Measurements from ENCODE around the gene PDE4B.
"Not testable (repeated sequence)": the region's sequence is repeated elsewhere in the genome, so short reads cannot be mapped to it uniquely, and the experiment has no call there.

PDE4B gene

GRCh38 chr1:65814752-65815151, 22.1 kb downstream of the PDE4B start:
- DNase-seq (ENCODE audit: low read depth in 2 of 2), result no peak

GRCh38 chr1:65817891-65818290, 25.2 kb downstream of the PDE4B start:
- DNase-seq (ENCODE audit: low read depth in 2 of 2), result no peak

DNA sequence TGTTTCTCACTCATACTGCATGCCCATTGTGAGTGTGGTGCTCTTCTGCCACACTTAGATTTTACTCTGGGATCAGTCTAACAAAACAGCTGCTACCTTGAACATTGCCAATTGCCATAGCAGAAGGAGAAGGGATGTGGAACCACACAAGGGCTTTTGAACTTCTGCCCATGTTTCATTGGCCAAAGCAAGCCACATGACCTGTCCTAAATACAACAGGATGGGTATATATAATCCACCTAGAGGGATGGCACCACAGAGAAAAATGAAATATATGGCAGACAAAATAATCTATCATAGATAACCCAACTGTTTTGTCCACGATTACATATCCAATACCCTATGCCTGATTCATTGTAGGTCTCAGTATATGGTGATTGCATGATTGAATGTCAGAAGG, 26.3 kb downstream of the PDE4B start:
- DNase-seq (ENCODE audit: low read depth in 2 of 2), result no peak

GRCh38 chr1:65820983-65821382, 28.3 kb downstream of the PDE4B start:
- no peak for DNase-seq (ENCODE audit: low read depth in 2 of 2)

DNA sequence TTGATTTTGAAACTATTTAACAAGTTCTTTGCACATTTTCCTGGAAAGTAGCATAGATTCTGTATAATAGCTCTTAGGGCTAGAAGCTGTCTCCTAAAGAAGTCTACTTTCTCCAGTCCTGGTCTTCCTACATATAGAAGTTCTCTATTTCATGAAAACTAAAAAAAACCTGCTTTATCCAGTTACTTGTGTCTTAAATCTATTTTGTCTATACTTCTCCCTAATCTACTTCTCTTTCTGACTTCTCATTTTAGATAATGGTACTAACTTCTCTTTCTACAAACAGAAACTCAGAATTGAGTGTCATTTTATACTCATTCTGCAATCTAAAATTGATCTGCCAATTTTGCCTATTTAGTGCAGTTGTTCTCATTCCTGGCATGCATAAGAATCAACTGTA, 28.7 kb downstream of the PDE4B start:
- DNase-seq (ENCODE audit: low read depth in 2 of 2), result no peak

DNA sequence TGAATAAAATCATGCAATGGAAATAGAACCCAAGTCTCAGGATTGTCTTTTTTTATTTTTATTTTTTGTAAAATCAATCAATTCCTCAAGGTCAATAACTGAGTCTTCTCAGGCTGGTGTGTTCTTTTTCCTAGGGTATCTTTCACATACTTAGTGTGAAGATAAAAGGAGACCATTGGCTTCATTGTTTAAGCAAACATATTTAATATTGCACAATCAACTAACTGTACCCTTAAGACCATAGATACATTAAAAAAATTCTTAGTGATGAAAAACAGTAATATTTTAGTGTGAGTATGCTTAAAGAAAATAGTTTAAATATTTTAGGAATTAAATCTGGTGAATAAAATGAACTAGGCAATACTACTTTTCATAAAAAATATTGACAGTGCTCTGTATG, 31.4 kb downstream of the PDE4B start:
- no peak for DNase-seq (ENCODE audit: low read depth in 2 of 2)

DNA sequence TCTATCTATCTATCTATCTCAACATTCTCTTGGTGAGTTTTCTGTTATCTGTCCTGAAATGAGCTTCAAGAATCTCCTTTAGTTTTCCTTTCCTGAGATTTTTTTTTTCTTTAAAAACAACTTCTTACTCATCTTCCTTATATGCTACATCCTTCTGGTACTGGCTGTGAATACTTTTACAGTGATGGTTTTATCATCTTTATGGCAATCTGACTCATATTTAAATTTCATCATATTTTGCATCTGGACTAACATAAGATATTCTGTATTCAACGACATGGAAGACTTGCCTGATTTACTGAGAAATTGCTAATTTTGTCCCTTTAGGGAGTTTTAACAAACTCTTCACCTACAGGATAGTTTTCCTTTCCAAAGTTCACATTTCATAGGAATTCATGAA, 33.0 kb downstream of the PDE4B start:
- DNase-seq (ENCODE audit: low read depth in 2 of 2), result no peak

DNA sequence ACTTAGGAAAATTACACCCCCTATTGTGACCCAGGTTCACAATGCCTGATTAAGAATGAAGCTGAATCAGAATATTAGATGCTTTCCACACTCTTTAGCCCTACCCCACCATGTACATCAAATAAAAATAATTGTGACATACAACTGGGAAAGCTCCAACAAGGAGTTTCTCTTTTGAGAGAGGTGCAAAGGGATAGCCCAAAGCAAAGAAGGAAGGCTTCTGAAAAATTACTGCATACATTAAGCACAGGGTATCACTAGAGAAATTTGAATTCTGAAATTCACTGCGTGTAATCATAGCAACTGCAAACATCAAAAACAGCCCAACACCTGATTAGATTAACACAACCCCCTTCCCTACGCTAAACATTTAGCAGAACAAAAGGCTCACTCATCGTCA, 34.1 kb downstream of the PDE4B start:
- no peak for DNase-seq (ENCODE audit: low read depth in 2 of 2)

DNA sequence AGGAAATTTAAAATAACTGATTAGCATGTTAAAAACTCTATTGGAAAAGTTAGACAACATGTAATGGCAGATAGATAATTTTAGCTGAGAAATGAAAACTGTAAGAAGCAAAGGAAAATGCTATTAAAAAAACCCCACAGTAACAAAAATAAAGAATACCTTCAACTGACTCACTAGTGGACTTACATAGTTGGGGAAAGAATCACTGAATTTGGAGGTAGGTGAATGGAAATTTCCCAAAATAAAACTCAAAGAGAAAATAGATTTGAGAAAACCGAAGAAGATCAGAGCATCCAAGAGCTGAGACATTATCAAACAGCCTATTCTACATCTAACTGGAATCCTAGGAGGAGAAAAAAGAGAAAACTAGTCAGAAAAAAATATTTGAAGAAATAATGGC, 34.7 kb downstream of the PDE4B start:
- DNase-seq (ENCODE audit: low read depth in 2 of 2), result no peak

DNA sequence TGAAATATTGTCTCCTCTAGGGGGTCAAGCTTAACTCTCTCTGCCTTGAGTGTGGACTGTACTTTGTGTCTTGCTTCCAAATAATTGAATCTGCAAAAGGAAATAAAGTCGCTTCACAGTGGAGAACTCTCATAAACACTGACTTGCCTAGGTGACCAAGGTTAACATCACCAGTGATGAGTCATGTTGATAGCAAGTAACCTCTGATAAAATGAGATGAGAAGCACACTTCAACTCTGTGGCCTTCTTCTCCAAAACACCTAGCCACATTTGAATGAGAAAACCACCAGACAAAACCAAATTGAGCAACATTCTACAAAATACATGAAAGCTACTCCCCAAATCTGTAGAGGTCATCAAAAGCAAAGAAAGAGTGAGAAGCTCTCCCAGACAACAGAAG, 37.6 kb downstream of the PDE4B start:
- DNase-seq (ENCODE audit: low read depth in 2 of 2), result no peak

DNA sequence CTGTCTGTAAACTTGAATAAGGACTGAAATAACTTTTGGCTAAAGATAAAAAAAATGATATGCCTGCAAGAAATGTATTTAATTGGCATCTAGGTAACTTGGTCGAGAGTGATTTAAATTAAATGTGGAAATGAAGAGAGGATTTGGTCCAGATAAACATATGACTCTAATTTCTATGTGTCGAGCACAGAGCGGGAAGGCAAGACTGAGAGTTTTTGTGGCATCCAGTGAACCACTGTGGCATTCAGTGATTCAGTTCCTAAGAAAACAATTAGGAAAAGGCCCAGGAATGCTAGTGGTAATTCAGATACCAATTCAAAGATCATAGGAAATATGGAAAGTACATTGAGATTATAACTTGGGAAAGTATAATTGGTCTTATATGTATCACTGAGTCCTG, 39.6 kb downstream of the PDE4B start:
- DNase-seq (ENCODE audit: low read depth in 2 of 2), result no peak

GRCh38 chr1:65836686-65837085, 44.0 kb downstream of the PDE4B start:
- DNase-seq (ENCODE audit: low read depth in 2 of 2), result no peak

DNA sequence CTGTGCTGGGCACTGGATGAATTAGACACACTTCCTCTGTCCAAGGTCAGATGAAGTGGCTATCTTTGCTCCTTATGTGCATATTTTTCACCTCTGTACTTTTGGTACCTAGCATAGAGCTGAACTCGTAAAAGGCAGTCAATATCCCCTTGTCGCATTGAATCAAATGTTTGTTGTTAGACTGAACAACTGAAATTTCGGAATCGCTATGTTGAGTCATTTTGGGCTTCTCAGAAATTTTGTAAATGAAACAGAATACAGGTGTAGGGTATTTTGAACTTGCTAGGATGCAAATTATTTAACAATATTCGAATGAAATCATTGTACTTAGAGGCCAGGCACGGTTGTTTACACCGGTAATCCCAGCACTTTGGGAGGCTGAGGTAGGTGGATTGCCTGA, 48.0 kb downstream of the PDE4B start:
- DNase-seq (ENCODE audit: low read depth in 2 of 2), result no peak

DNA sequence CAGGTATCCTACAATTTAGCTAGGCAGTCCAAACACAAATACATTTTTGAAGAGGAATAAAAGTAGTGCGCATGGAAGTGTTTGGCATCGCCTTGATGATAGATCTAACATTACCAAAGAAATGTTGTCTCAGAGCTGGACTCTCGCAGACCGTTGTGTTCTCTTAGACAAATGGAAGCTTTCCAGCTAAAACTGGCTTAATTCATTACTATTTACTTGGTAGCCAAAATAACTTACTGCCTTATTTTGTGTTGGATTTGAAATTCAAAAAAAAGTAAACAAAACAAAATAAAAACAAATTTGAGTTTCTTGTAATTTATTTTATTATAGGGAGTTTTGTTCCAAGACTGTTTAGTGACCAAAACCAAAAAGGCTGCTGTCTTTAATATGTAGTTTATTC, 51.6 kb downstream of the PDE4B start:
- no peak for DNase-seq (ENCODE audit: low read depth in 2 of 2)

GRCh38 chr1:65844821-65845534, 52.3 kb downstream of the PDE4B start:
- DNase-seq (ENCODE audit: low read depth in 2 of 2), result no peak

- no peak for DNase-seq (ENCODE audit: low read depth in 2 of 2)
These were observed 52.9 kb downstream of the PDE4B start for GRCh38 chr1:65845535-65846060.

GRCh38 chr1:65846866-65847265, 54.2 kb downstream of the PDE4B start:
- no peak for DNase-seq (ENCODE audit: low read depth in 2 of 2)

DNA sequence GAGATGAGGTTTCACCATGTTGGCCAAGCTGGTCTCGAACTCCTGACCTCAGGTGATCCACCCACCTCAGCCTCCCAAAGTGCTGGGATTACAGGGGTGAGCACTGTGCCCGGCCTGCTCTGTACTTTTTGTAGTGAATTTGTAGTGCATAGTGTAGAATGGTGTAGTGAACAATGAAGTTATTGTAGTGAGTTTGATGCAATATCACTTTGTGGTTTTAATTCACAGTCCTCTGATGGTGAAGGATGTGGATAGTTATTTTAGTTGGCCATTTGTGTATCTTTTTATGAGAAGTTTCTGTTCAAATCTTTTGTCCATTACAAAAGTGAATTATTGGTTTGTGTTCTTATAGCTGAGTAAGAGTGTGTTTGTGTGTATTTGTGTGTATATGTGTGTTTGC, 57.6 kb downstream of the PDE4B start:
- DNase-seq (ENCODE audit: low read depth in 2 of 2), result no peak

DNA sequence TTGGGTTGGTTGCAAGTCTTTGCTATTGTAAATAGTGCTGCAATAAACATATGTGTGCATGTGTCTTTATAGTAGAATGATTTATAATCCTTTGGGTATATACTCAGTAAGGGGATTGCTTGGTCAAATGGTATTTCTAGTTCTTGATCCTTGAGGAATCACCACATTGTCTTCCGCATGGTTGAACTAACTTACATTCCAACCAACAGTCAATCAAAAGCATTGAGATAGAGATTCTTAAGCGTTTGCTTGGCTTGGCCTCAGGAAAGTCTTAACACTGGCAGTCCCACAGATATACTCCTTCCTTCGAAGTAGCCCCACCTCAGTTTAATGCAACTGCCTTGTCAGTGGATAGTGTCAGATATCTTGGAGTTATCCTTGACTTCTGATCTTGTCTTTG, 63.9 kb downstream of the PDE4B start:
- not testable (repeated sequence) for DNase-seq (ENCODE audit: low read depth in 2 of 2)

DNA sequence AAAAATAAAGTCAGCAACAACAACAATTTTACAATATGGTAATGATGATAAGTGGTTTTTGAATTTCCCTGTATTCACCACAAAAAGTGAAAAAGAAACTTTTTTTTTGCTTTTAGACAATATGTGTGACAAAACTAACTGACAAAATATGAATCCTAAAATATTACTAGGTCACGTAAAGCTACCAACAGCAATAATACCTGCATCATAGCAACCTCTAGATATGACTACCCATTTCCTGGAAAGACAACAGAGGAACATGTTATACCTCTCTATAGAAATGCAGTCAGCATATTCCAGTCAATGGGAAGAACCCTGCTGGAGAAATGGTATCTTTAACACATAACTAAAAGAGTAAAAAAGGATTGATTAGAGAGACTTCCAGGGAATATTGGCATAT, 73.7 kb downstream of the PDE4B start:
- no peak for DNase-seq (ENCODE audit: low read depth in 2 of 2)

DNA sequence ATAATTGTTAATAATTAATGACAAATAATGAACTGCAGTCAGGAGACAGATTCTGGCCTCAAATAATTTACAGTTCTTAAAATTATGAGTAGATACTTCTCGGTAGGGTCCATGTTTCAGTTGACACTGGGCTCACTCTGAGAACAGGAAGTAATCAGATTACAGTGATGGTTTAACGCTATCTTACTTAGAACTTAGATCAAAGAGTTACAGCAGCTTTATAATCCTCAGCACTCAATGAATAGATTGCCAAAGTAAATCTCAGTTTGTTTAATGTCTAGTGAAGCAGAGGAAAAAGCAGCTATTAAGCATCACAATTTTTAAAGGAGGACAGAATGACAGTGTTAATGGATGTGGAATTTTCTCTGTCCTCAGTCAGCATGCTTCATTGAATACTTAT, 79.6 kb downstream of the PDE4B start:
- DNase-seq (ENCODE audit: low read depth in 2 of 2), result no peak

DNA sequence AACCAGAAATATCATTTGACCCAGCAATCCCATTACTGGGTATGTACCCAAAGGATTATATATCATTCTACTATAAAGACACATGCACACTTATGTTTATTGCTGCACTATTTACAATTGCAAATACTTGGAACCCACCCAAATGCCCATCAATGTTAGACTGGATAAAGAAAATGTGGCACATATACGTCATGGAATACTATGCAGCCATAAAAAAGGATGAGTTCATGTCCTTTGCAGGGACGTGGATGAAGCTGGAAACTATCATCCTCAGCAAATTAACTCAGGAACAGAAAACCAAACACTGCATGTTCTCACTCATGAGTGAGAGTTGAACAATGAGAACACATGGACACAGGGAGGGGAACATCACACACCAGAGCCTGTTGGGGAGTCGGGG, 85.6 kb downstream of the PDE4B start:
- DNase-seq (ENCODE audit: low read depth in 2 of 2), result not testable (repeated sequence)

GRCh38 chr1:65880611-65881010, 87.9 kb downstream of the PDE4B start:
- no peak for DNase-seq (ENCODE audit: low read depth in 2 of 2)

- DNase-seq (ENCODE audit: low read depth in 2 of 2), result no peak
These were observed 88.4 kb downstream of the PDE4B start for GRCh38 chr1:65881067-65881594.

Data from stimulated activated CD8-positive, alpha-beta memory T cell treated with anti-CD3 and anti-CD28 coated beads, Interleukin-15, amount 100 ng/mL, for 4 hours (primary cell).